H9 (cell line): ENCODE results near the gene CALML4. TPM values are rescaled to one million over a fixed set of nuclear protein-coding genes. Genes with fewer than 3 reads are reported as not detected.
A peak's percentile ranks its signal among the peaks of the same experiment; 100 is the strongest.

Experiments used
- DNase-seq: peaks from one replicate; pipeline ENCODE4 v3.0.0-alpha.2; 2017
- H2AFZ ChIP-seq: one replicate; pipeline ENCODE4 v1.6.1; 2013; ENCODE audit warnings: mild to moderate bottlenecking, low read length, control low read depth, moderate library complexity
- H2AK5ac ChIP-seq: 2 replicates; pipeline ENCODE4 v1.6.1; 2013; ENCODE audit warnings: low read length, control low read depth, mixed read lengths; ENCODE audit not compliant: insufficient read length
- H2BK120ac ChIP-seq: one replicate; pipeline ENCODE4 v1.6.1; 2013; ENCODE audit warnings: low read depth, mild to moderate bottlenecking, low read length, control low read depth, inconsistent platforms; ENCODE audit not compliant: poor library complexity, severe bottlenecking
- H2BK12ac ChIP-seq: 2 replicates; pipeline ENCODE4 v1.6.1; 2013; ENCODE audit warnings: low read length, control low read depth, mixed read lengths, low read depth; ENCODE audit not compliant: insufficient read length
- H2BK15ac ChIP-seq: 2 replicates; pipeline ENCODE4 v1.6.1; 2013; ENCODE audit warnings: low read depth, low read length, control low read depth
- H2BK20ac ChIP-seq: one replicate; pipeline ENCODE4 v1.6.1; 2013; ENCODE audit warnings: low read depth, mild to moderate bottlenecking, low read length, control low read depth, inconsistent platforms; ENCODE audit not compliant: poor library complexity, severe bottlenecking
- H2BK5ac ChIP-seq: 2 replicates; pipeline ENCODE4 v1.6.1; 2013; ENCODE audit warnings: low read length, control low read depth, mixed read lengths; ENCODE audit not compliant: insufficient read length
- H3K14ac ChIP-seq: 2 replicates; pipeline ENCODE4 v1.6.1; 2013; ENCODE audit warnings: low read length, control low read depth; ENCODE audit not compliant: insufficient read depth
- H3K18ac ChIP-seq: 2 replicates; pipeline ENCODE4 v1.6.1; 2013; ENCODE audit warnings: low read depth, mild to moderate bottlenecking, mixed read lengths, low read length, control low read depth; ENCODE audit not compliant: insufficient read length
- H3K23ac ChIP-seq: 2 replicates; pipeline ENCODE4 v1.6.1; 2013; ENCODE audit warnings: low read length, control low read depth, mixed read lengths, low read depth; ENCODE audit not compliant: insufficient read length
- H3K23me2 ChIP-seq: 2 replicates; pipeline ENCODE4 v1.6.1; 2013; ENCODE audit warnings: low read depth, mild to moderate bottlenecking, mixed read lengths, low read length, control low read depth; ENCODE audit not compliant: insufficient read length, poor library complexity, severe bottlenecking
- H3K27ac ChIP-seq: 2 replicates; pipeline ENCODE4 v1.5.1; 2013; ENCODE audit warnings: low read length, control low read depth, mixed read lengths, low read depth; ENCODE audit not compliant: insufficient read length
- H3K27me3 ChIP-seq: 2 replicates; pipeline ENCODE4 v1.6.1; 2013; ENCODE audit warnings: low read length, control low read depth, inconsistent platforms; ENCODE audit not compliant: insufficient read depth
- H3K4ac ChIP-seq: 2 replicates; pipeline ENCODE4 v1.6.1; 2013; ENCODE audit warnings: low read depth, mild to moderate bottlenecking, control low read depth, inconsistent platforms, low read length, moderate library complexity
- H3K4me1 ChIP-seq: 2 replicates; pipeline ENCODE4 v1.6.1; 2013; ENCODE audit warnings: low read length, control low read depth, inconsistent platforms; ENCODE audit not compliant: insufficient read depth
- H3K4me2 ChIP-seq: 2 replicates; pipeline ENCODE4 v1.6.1; 2013; ENCODE audit warnings: low read length, control low read depth, mixed read lengths; ENCODE audit not compliant: insufficient read length, insufficient read depth
- H3K56ac ChIP-seq: 2 replicates; pipeline ENCODE4 v1.6.1; 2013; ENCODE audit warnings: low read depth, mild to moderate bottlenecking, mixed read lengths, low read length, control low read depth; ENCODE audit not compliant: insufficient read length
- H3K79me1 ChIP-seq: 2 replicates; pipeline ENCODE4 v1.6.1; 2013; ENCODE audit warnings: low read depth, mild to moderate bottlenecking, moderate library complexity, low read length, control low read depth, inconsistent platforms; ENCODE audit not compliant: insufficient read depth, poor library complexity, severe bottlenecking
- H3K79me2 ChIP-seq: 2 replicates; pipeline ENCODE4 v1.6.1; 2013; ENCODE audit warnings: low read length, control low read depth, inconsistent platforms; ENCODE audit not compliant: insufficient read depth
- H3K9ac ChIP-seq: 2 replicates; pipeline ENCODE4 v1.6.1; 2013; ENCODE audit warnings: low read length, control low read depth, mixed read lengths; ENCODE audit not compliant: insufficient read length; ENCODE audit errors: extremely low read depth
- H3K9me3 ChIP-seq: one replicate; pipeline ENCODE4 v1.6.1; 2013; ENCODE audit warnings: low read depth, low read length, inconsistent platforms; ENCODE audit not compliant: control insufficient read depth
- H3T11ph ChIP-seq: one replicate; pipeline ENCODE4 v1.6.1; 2013; ENCODE audit warnings: mild to moderate bottlenecking, low read length, control low read depth, inconsistent platforms
- H4K20me1 ChIP-seq: one replicate; pipeline ENCODE4 v1.6.1; 2013; ENCODE audit not compliant: control insufficient read depth, insufficient read length, insufficient read depth
- H4K5ac ChIP-seq: 2 replicates; pipeline ENCODE4 v1.6.1; 2013; ENCODE audit warnings: low read depth, mild to moderate bottlenecking, mixed read lengths, low read length, control low read depth; ENCODE audit not compliant: insufficient read length
- H4K8ac ChIP-seq: replicated peaks from 2 replicates; pipeline ENCODE4 v1.6.1; 2013; ENCODE audit warnings: low read length, control low read depth, mixed read lengths, low read depth; ENCODE audit not compliant: insufficient read length
- H4K91ac ChIP-seq: 2 replicates; pipeline ENCODE4 v1.6.1; 2013; ENCODE audit warnings: low read depth, mild to moderate bottlenecking, moderate library complexity, mixed read lengths, low read length, control low read depth; ENCODE audit not compliant: insufficient read length
- H3K27ac Mint-ChIP-seq, 3 experiments: 2 replicates in 2 of 3; 3 replicates in 1 of 3; pipeline ENCODE4 v1.8.0; 2020 to 2021; ENCODE audit warnings: mixed read lengths in 3 of 3, mild to moderate bottlenecking in 1 of 3, moderate library complexity in 1 of 3
- H3K27me3 Mint-ChIP-seq: 2 replicates; pipeline ENCODE4 v1.8.0; 2021; ENCODE audit warnings: low read depth, mild to moderate bottlenecking, moderate library complexity, mixed read lengths
- H3K36me3 Mint-ChIP-seq, 3 experiments: 2 replicates in 2 of 3; 3 replicates in 1 of 3; pipeline ENCODE4 v1.8.0; 2020 to 2021; ENCODE audit warnings: low read depth in 3 of 3, mixed read lengths in 3 of 3; ENCODE audit not compliant: insufficient read depth in 1 of 3
- H3K4me1 Mint-ChIP-seq, 2 experiments: 2 replicates each; pipeline ENCODE4 v1.8.0; 2020; ENCODE audit warnings: mixed read lengths in 2 of 2
- H3K4me3 Mint-ChIP-seq, 2 experiments: 2 replicates in 1 of 2; 3 replicates in 1 of 2; pipeline ENCODE4 v1.8.0; 2020 to 2021; ENCODE audit warnings: mild to moderate bottlenecking in 2 of 2, mixed read lengths in 2 of 2, moderate library complexity in 1 of 2
- H3K9me3 Mint-ChIP-seq, 2 experiments: 2 replicates in 1 of 2; 3 replicates in 1 of 2; pipeline ENCODE4 v1.8.0; 2020; ENCODE audit warnings: mild to moderate bottlenecking in 2 of 2, mixed read lengths in 2 of 2, moderate library complexity in 1 of 2
- WGBS: extraction: QIAGEN DNeasy Blood & Tissue Kit; methylation state at CpG from one replicate; pipeline ENCODE4 v1.1.7; 2013; ENCODE audit warnings: missing lambda C conversion rate, low lambda C conversion rate, mixed read lengths; ENCODE audit not compliant: insufficient read length; ENCODE audit errors: extremely low coverage; 5-methylcytosine and 5-hydroxymethylcytosine counted together
- total RNA-seq: library from RNA; stranded (reverse); gene quantifications from 2 replicates; pipeline ENCODE4 v1.2.1, GENCODE V29; 2021
- TF ChIP-seq, protein P1 (sequence below): fragments of 200-600 bp; sonication (generic); conservative IDR thresholded peaks from 3 replicates; pipeline ENCODE4 v1.8.0; 2021; ENCODE audit warnings: antibody characterized with exemption, mild to moderate bottlenecking

Gene CALML4
- total RNA-seq, 1 experiment from 2014 or later = 11.8 TPM

DNA sequence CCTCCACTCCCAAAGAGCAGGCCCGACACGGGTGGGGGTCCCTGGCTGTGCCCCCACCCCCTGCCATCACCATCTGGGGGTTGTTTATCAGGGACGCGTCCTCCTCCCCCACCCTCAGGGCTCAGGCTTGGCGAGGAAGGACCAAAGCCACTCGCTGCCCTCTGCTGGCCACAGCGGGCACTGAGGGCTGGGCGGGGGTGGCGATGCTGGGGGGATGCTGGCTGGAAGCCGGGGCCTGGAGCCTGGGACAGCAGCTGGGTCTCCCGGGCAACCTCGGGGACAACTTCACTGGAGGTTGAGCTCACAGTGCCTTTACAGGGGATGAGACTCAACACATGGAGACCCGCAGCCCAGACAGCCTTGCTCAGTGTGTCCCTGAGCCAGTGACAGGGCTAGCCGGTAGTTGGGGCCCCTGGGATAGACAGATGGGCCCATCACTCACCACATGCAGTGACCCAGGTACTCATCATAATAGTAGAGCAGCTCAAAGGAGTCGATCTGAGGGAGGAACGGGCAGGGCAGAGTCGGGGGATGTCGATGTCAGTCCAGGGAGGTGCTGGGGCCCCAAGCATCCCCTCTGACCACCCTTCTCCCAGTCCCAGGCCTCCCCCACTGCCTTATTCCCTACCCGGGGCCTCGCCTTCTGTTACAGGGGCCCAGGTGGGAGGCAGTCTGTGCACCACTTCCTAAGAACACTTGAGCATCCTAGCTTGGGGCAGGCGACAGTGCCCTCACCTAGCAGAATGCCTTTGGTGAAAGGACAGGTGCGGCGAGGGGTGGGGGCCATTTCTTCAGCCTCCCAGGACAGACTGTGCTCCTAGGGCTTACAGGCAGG is 5.9 kb upstream of the CALML4 start:
- peak overlapping the region; percentile 58 to 93 (median 73); a peak in 3 of 7 replicates for H3K27ac Mint-ChIP-seq
- H3K9ac ChIP-seq = no peak overlapping the region
- H4K20me1 ChIP-seq = peaks cover 2% of the 10 kb centered on the region
- peak; percentile 83 for DNase-seq
- no peaks in the 10 kb centered on the region for H3K23me2 ChIP-seq
- H3K4me1 Mint-ChIP-seq = peaks cover 14 to 28% of the 10 kb centered on the region in 2 experiments
- H3K4me1 ChIP-seq = peaks cover 8% of the 10 kb centered on the region
- no peaks in the 10 kb centered on the region; the same call in 1 of the 2 replicates for H3K79me2 ChIP-seq
- H2BK20ac ChIP-seq = no peak overlapping the region
- no peaks in the 10 kb centered on the region for H3K9me3 Mint-ChIP-seq
- H2AFZ ChIP-seq = no peak overlapping the region
- H2BK12ac ChIP-seq = no peak overlapping the region
- H2BK5ac ChIP-seq = no peak overlapping the region
- H3K14ac ChIP-seq = no peak overlapping the region; the same call in 1 of the 2 replicates
- H3T11ph ChIP-seq = no peak overlapping the region
- WGBS = no CpG with 5 or more reads among the region's 23 CpGs
- no peaks in the 10 kb centered on the region; the same call in 1 of the 2 replicates for H3K27me3 Mint-ChIP-seq
- H3K4me2 ChIP-seq = no peak overlapping the region
- TF ChIP-seq, protein P1, sequence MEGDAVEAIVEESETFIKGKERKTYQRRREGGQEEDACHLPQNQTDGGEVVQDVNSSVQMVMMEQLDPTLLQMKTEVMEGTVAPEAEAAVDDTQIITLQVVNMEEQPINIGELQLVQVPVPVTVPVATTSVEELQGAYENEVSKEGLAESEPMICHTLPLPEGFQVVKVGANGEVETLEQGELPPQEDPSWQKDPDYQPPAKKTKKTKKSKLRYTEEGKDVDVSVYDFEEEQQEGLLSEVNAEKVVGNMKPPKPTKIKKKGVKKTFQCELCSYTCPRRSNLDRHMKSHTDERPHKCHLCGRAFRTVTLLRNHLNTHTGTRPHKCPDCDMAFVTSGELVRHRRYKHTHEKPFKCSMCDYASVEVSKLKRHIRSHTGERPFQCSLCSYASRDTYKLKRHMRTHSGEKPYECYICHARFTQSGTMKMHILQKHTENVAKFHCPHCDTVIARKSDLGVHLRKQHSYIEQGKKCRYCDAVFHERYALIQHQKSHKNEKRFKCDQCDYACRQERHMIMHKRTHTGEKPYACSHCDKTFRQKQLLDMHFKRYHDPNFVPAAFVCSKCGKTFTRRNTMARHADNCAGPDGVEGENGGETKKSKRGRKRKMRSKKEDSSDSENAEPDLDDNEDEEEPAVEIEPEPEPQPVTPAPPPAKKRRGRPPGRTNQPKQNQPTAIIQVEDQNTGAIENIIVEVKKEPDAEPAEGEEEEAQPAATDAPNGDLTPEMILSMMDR = peak; percentile 91
- no peaks in the 10 kb centered on the region for H3K27me3 ChIP-seq
- H3K23ac ChIP-seq = no peak overlapping the region
- no peak overlapping the region for H4K91ac ChIP-seq
- peaks cover 4 to 18% (median 13%) of the 10 kb centered on the region in 3 experiments; a peak in 6 of 7 replicates for H3K36me3 Mint-ChIP-seq
- H2BK15ac ChIP-seq = no peak overlapping the region
- H2AK5ac ChIP-seq = no peak overlapping the region
- H3K4me3 Mint-ChIP-seq = no peak overlapping the region
- no peak overlapping the region for H4K8ac ChIP-seq
- no peak overlapping the region for H3K4ac ChIP-seq
- no peaks in the 10 kb centered on the region for H3K9me3 ChIP-seq
- H4K5ac ChIP-seq = no peak overlapping the region
- no peak overlapping the region for H2BK120ac ChIP-seq
- no peak overlapping the region for H3K56ac ChIP-seq
- H3K18ac ChIP-seq = no peak overlapping the region
- no peak overlapping the region for H3K27ac ChIP-seq
- H3K79me1 ChIP-seq = peaks cover 6% of the 10 kb centered on the region
